Effector memory CD8-positive, alpha-beta T cell (primary cell): ENCODE data around the gene SLC25A20.
A peak's percentile ranks its signal among the peaks of the same experiment; 100 is the strongest.
"Not testable (repeated sequence)": the region's sequence is repeated elsewhere in the genome, so short reads cannot be mapped to it uniquely, and the experiment has no call there.

Source experiments
- ATAC-seq: fragments of 150-1000 bp; cut with Tn5 transposase; replicated peaks from 2 replicates; pipeline ENCODE4 v1.10.0; 2021; ENCODE audit warnings: mild to moderate bottlenecking, moderate library complexity
- DNase-seq, 3 experiments: peaks; one replicate each; pipeline ENCODE4 v3.0.0; 2021
- H3K27ac Mint-ChIP-seq, 2 donors: one replicate each; pipeline ENCODE4 v1.8.0; 2022; ENCODE audit warnings: mild to moderate bottlenecking in 2 of 2, mixed read lengths in 2 of 2, moderate library complexity in 2 of 2
- H3K27me3 Mint-ChIP-seq, 2 donors: one replicate each; pipeline ENCODE4 v1.8.0; 2022; ENCODE audit warnings: mixed read lengths in 2 of 2
- H3K36me3 Mint-ChIP-seq: one replicate; pipeline ENCODE4 v1.8.0; 2022; ENCODE audit warnings: mild to moderate bottlenecking, moderate library complexity, mixed read lengths; ENCODE audit not compliant: insufficient read depth
- H3K4me1 Mint-ChIP-seq, 2 donors: one replicate each; pipeline ENCODE4 v1.8.0; 2022; ENCODE audit warnings: low read depth in 2 of 2, mixed read lengths in 2 of 2
- H3K4me3 Mint-ChIP-seq, 2 donors: one replicate each; pipeline ENCODE4 v1.8.0; 2022; ENCODE audit warnings: mild to moderate bottlenecking in 2 of 2, mixed read lengths in 2 of 2, moderate library complexity in 2 of 2
- H3K9me3 Mint-ChIP-seq, 2 donors: one replicate each; pipeline ENCODE4 v1.8.0; 2022; ENCODE audit warnings: mixed read lengths in 2 of 2

SLC25A20 gene

DNA sequence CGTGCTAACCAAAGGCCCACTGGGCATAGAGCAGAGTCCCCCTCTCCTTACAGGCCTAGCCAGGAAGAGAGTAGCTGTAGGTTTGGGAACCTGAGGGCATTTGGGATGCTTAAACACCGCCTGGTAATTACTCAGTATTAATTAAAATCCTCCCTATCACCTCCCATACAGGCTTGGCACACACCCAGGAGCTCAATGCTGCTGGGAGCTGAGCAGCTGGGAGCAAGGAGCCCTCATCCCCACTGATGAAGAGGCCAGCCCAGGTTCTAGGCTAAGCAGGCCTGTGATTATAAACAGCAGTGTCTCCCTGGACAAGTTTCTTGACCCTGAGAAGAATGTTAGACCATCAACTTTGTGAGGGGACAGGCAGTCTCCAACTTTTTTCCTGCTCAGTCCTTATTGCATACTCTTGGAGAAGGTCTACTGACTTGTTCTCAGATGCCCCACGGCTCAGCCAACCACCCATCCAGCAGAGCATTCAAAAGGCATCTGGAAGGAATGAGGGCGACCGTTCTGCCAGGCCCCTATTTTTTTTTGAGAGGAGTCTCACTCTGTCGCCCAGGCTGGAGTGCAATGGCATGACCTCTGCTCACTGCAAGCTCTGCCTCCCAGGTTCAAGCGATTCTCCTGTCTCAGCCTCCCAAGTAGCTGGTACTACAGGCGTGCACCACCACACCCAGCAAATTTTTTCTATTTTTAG lies 49.7 kb downstream of the SLC25A20 start:
- Mint-ChIP-seq H3K27ac (peak overlapping the region; percentile 97 to 98), H3K4me3 (peak overlapping the region in 1 of 2 donors; percentile 96)

DNA sequence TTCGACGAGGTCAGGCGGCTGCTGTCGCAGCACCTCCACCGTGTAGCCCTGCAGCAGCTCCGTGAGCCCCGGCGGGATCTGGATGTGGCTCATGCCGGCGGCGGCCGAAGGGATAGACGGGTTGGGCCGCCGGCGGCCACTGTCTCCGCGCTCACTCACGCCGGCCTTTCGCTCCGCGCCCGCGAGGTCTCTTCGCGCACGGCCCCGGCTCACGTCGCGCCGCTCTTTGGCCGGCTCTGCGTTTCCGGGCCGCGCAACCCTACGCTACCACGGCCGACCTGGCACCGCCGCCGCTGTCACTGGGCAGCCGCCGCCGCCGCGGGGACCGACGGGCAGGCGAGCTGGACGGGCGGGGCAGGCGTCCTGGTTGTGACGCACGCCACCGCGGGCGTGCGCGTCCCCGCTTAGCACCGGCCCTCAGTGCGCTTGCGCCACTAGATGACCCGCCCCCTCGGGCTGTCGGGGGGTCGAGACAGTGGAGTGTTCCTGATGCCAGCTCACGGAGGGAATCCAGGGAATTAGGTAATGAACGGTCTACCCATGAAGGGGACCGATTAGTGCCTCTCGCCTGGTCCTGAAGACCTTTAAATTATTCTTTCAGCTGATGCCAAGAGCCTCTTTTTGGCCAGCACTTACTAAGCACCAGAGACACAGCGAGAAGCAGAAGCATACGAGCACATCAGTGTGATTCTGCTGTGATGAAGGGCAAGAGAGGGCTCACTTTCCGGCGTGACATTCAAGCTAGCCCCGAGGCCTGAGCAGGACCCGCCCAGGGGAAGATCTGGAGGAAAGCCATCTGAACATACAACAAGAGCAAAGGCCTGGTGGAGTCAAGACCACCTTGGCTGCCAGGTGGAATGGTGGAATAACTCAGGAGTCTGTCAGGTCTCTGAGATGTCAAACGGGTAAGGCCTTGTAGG lies 50.9 kb downstream of the SLC25A20 start, which contains the start of gene PRKAR2A:
PRKAR2A (minus strand) TSS at position 371 of the 920 bp plus-strand sequence; CDS start at position 93, 278 bp downstream.
- Mint-ChIP-seq H3K9me3 (no peaks in the 10 kb centered on the region), H3K27ac (peak within 1 kb of the TSS; percentile 97 to 98), H3K4me3 (peak within 1 kb of the TSS; percentile 87 to 96), H3K27me3 (no peaks in the 10 kb centered on the region), H3K36me3 (peaks cover 4% of the 10 kb centered on the region), H3K4me1 (peaks cover 17 to 19% of the 10 kb centered on the region in 2 donors)
- DNase-seq (peak; percentile 77 to 83 (median 80)), ATAC-seq (peak; percentile 89)

More for the DNA sequence above, 49.7 kb downstream of the SLC25A20 start:
- Mint-ChIP-seq H3K9me3 (no peaks in the 10 kb centered on the region), H3K36me3 (peaks cover 8% of the 10 kb centered on the region), H3K27me3 (no peaks in the 10 kb centered on the region), H3K4me1 (peaks cover 17 to 19% of the 10 kb centered on the region in 2 donors)
- ATAC-seq (no peak), DNase-seq (no peak)

DNA sequence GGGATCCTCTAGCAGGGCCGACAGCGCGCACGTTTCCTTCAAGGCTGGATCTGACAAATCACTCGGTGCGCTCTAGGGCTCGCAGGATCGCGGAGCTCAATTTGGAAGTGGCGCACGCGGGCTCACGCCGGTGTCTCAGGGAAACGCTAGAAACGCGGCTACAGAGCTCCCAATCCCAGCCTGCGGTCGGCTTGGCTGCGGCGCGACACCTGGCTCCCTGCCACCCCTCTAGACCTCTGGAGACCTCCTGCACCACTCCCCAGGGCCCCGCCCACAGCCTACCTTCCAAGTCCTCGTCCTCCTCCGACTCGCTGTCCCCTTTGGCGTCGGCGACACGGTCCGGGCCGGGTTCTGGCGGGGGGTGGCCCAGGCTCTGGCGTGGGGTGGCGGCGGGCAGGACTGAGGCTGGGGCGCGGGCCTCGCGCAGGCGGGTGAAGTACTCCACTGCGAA lies 51.6 kb downstream of the SLC25A20 start:
- Mint-ChIP-seq H3K4me1 (peaks cover 17 to 23% of the 10 kb centered on the region in 2 donors), H3K36me3 (peaks cover 4% of the 10 kb centered on the region), H3K9me3 (no peaks in the 10 kb centered on the region), H3K27me3 (no peaks in the 10 kb centered on the region), H3K27ac (peak overlapping the region; percentile 97 to 98), H3K4me3 (peak overlapping the region; percentile 87 to 96)
- DNase-seq (peak; percentile 28 to 38 (median 37)), ATAC-seq (peak; percentile 48)

DNA sequence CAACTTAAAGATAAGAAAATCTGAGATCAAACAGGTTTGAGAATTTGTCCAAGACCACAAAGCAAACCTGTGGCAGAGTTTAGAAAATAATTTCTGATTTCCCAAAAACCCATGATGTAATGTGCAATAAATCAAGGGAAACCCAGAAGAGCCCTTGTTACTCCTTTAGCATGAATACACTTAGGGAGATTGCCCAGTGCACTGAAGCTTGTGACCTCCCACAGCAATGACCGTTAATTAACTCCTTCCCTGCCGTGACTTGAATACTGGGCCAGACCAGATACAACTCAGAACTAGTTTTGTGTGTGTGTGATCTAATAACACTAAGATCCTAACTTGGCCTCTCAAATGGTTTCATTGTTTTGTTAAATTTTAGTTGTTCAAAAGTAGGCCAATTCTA lies 53.5 kb downstream of the SLC25A20 start:
- peaks cover 17 to 28% of the 10 kb centered on the region in 2 donors for H3K4me1 Mint-ChIP-seq
- H3K9me3 Mint-ChIP-seq = no peaks in the 10 kb centered on the region
- H3K36me3 Mint-ChIP-seq = peaks cover 4% of the 10 kb centered on the region
- ATAC-seq (no peak), DNase-seq (no peak)
- peak overlapping the region; percentile 44 to 87 for H3K4me3 Mint-ChIP-seq
- H3K27me3 Mint-ChIP-seq = no peaks in the 10 kb centered on the region
- H3K27ac Mint-ChIP-seq = peak overlapping the region in 1 of 2 donors; percentile 10

DNA sequence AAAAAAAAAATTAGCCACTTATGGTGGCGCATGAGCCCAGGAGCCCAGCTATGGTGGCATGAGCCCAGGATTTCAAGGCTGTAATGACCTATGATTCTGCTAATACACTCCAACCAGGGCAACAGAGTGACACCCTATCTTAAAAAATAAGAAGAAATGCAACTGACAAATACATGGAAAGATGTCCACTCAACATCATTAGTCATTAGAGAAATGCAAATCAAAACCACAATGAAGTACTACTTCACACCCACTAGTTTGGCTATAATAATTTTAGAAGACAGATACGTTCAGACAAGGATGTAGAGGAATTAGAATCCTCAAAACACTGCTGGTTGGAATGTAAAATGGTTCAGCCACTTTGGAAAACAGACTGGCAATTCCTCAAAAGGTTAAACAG lies 61.5 kb downstream of the SLC25A20 start:
- no peak for ATAC-seq

DNA sequence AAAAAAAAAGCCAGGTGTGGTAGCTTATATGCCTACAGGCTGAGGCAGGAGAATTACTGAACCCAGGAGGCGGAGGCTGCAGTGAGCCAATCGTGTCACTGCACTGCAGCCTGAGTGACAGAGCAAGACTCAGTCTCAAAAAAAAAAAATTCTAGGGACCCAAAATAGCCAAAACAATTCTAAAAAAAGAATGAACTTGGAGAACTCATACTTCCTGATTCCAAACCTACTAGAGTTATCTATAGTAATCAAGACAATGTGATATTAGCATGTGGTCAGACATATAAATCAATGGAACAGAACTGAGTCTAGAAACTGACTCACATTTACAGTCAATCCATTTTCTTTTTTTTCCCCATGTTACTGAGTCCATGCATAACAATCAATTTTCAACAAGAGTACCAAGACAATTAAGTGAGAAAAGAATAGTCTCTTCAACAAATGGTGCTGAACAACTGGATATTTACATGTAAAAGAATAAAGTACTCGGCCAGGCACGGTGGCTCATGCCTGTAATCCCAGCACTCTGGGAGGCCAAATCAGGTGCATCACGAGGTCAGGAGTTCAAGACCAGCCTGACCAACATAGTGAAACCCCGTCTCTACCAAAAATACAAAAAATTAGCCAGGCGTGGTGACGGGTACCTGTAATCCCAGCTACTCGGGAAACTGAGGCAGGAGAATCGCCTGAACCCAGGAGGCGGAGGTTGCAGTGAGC lies 62.9 kb downstream of the SLC25A20 start:
- Mint-ChIP-seq H3K4me3 (no peak overlapping the region), H3K27me3 (no peaks in the 10 kb centered on the region), H3K4me1 (peaks cover 3 to 23% of the 10 kb centered on the region in 2 donors), H3K27ac (no peak overlapping the region), H3K9me3 (no peaks in the 10 kb centered on the region), H3K36me3 (peaks cover 21% of the 10 kb centered on the region)
- ATAC-seq = no peak
- DNase-seq = no peak

More for the DNA sequence above, 61.5 kb downstream of the SLC25A20 start:
- Mint-ChIP-seq H3K9me3 (no peaks in the 10 kb centered on the region), H3K27ac (peak overlapping the region in 1 of 2 donors; percentile 29), H3K27me3 (no peaks in the 10 kb centered on the region), H3K36me3 (peaks cover 21% of the 10 kb centered on the region), H3K4me1 (peaks cover 3 to 29% of the 10 kb centered on the region in 2 donors), H3K4me3 (no peak overlapping the region)
- no peak for DNase-seq

DNA sequence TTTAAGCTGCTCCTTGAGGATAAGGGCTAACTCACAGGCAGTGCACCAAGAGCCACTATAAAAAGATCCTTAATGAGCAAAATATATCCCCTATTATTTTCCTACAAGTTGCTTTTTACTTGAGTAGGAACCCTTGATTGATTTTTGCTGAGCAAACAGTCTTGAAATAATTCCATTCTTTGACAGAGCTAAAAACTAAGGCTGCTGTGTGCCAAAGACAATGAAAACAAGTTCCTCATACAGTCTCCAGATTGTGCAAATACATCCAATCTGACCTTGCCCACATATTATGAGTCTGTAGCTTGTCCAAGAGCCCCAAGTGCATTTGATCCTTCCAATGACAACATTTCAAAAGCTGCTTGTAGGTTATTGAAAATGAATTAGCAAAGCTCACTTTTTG lies 66.0 kb downstream of the SLC25A20 start:
- H3K4me3 Mint-ChIP-seq = no peak overlapping the region
- H3K36me3 Mint-ChIP-seq = peaks cover 11% of the 10 kb centered on the region
- peaks cover 5 to 11% of the 10 kb centered on the region in 2 donors for H3K4me1 Mint-ChIP-seq
- no peaks in the 10 kb centered on the region for H3K9me3 Mint-ChIP-seq
- H3K27ac Mint-ChIP-seq = peak overlapping the region in 1 of 2 donors; percentile 20
- DNase-seq = no peak
- ATAC-seq = no peak
- H3K27me3 Mint-ChIP-seq = no peaks in the 10 kb centered on the region

DNA sequence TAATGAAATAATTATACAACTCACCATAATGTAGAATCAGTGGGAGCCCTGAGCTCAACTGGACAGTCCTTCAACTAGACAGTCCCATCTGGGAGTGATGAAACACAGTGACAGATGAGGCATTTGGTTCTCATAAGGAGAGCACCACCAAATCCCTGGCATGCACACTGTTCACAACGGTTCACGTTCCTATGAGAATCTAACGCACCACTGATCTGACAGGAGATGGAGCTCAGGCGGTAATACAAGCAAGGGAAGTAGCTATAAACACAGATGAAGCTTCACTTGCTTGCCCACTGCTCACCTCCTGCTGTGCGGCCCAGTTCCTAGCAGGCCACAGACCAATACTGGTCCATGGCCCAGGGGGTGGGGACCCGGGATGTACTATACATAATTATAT lies 68.0 kb downstream of the SLC25A20 start:
- Mint-ChIP-seq H3K36me3 (peaks cover 8% of the 10 kb centered on the region), H3K4me1 (peaks cover 9 to 18% of the 10 kb centered on the region in 2 donors), H3K27ac (no peak overlapping the region), H3K4me3 (no peak overlapping the region), H3K9me3 (no peaks in the 10 kb centered on the region), H3K27me3 (no peaks in the 10 kb centered on the region)
- ATAC-seq = no peak
- no peak for DNase-seq

DNA sequence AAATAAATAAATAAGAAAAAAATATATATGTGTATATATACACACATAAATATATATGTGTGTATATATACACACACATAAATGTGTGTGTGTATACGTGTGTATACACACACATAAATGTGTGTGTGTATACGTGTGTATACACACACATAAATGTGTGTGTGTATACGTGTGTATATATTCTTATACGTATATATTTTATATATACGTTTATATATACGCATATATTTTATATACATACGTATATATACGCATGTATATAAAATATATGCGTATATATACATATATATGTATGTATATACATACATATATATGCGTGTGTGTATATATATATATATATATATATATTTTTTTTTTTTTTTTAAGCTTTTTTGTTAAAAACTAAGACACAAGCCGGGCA lies 69.2 kb downstream of the SLC25A20 start:
- not testable (repeated sequence) for H3K27me3 Mint-ChIP-seq, H3K27ac Mint-ChIP-seq, H3K36me3 Mint-ChIP-seq, ATAC-seq, H3K9me3 Mint-ChIP-seq, DNase-seq, H3K4me3 Mint-ChIP-seq
- H3K4me1 Mint-ChIP-seq = peaks cover 9 to 15% of the 10 kb centered on the region in 2 donors

DNA sequence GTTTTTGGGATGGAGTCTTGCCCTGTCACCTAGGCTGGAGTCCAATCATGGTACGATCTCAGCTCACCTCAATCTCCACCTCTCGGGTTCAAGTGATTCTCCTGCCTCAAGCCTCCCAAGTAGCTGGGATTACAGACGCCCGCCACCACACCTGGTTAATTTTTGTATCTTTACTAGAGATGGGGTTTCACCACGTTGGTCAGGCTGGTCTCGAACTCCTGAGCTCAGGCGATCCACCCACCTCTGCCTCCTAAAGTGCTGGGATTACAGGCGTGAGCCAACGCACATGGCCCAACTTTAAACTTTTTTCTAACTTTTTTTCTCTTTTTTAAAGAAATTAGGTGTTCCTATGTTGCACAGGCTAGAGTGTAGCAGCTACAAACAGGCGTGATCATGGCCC lies 70.8 kb downstream of the SLC25A20 start:
- H3K27me3 Mint-ChIP-seq, DNase-seq, H3K36me3 Mint-ChIP-seq, H3K4me3 Mint-ChIP-seq, ATAC-seq, H3K27ac Mint-ChIP-seq, H3K9me3 Mint-ChIP-seq: not testable (repeated sequence)
- H3K4me1 Mint-ChIP-seq = peaks cover 9 to 25% of the 10 kb centered on the region in 2 donors

DNA sequence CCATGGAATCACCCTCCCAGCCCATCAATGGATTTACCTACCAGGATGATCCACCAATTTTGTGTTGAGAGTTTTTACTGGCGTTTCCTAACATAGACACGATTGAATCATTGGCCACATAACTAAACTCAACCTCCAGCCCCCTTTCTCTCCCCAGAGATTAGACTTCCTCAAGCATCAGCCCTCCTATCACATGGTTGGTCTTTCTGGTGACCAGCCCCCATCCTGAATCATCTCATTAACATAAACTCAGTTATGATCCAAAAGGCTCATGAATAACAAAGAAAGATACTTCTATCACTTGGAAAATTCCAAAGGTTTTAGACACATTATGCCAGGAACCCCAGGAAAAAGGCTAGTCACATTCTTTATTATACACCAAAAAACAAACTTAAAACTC lies 72.2 kb downstream of the SLC25A20 start:
- Mint-ChIP-seq H3K27ac (peak overlapping the region in 1 of 2 donors; percentile 48), H3K9me3 (no peaks in the 10 kb centered on the region), H3K4me3 (no peak overlapping the region), H3K4me1 (peaks cover 6 to 25% of the 10 kb centered on the region in 2 donors), H3K27me3 (no peaks in the 10 kb centered on the region), H3K36me3 (peaks cover 7% of the 10 kb centered on the region)
- ATAC-seq (no peak), DNase-seq (no peak)

DNA sequence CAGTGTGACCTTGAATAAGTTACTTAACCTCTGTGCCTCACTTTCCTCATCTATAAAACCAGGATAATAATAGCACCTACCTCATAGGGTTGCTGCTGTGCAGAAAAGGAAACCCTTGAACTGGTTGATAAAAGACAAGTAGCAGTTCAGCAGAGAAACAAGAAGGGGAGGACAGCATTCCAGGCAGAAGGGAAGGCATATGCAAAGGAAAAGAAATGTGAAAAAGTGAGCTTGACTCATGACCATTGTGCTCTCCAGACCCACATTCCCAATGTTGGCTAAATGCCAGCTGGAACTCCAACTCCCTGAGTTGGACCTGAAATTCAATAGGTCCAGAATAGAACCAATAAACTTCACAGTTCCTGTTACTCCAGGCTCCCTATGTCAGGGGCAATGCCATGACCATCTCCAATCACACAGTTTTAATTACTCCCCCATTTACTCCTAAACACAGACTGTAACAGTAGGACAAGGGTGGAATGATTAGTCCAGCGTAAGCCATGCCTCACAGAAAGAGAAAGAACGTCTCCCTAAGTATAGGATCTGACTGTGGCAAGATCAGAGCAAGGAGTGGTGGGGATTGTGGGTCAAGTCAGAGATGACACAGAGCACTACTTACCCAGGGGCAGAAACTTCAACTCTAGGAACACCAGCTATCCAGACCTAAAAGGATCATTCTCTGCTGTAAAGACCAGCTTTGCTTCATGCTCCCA lies 77.9 kb downstream of the SLC25A20 start:
- DNase-seq (no peak), ATAC-seq (no peak)
- Mint-ChIP-seq H3K4me1 (peaks cover 18 to 43% of the 10 kb centered on the region in 2 donors), H3K27me3 (no peaks in the 10 kb centered on the region), H3K4me3 (no peak overlapping the region), H3K9me3 (no peaks in the 10 kb centered on the region), H3K36me3 (peaks cover 4% of the 10 kb centered on the region), H3K27ac (peak overlapping the region; percentile 28 to 32)
